Activated T-helper 2 cell treated with anti-CD3 and anti-CD28 coated beads, Interferon-gamma antibody, Interleukin-2, Interleukin-4, amounts not matched to agents 10 μg/mL and 5 μg/mL and 100 μg/mL, durations not matched to agents 14 hours and 24 hours and 36 hours (primary cell): ENCODE measurements around the gene HEXD. TPM values are rescaled to one million over a fixed set of nuclear protein-coding genes. Genes with fewer than 3 reads are reported as not detected.

ENCODE experiments used
- total RNA-seq: library from RNA; stranded (reverse); gene quantifications from 2 replicates; pipeline ENCODE4 v1.2.3, GENCODE V29; 2022

HEXD gene
- total RNA-seq, 1 donor from 2014 or later = 36.7 TPM

Other genes with a start within 250 kb of the HEXD start
- 51.7 and 53.1 TPM in 2 replicates for gene CCDC57, start 205.5 kb upstream of the HEXD start, total RNA-seq
- 187 and 200 TPM in 2 replicates for gene SLC16A3, start 189.3 kb upstream of the HEXD start, total RNA-seq
- 139 and 151 TPM in 2 replicates for gene CSNK1D, start 144.6 kb upstream of the HEXD start, total RNA-seq
- 345 and 351 TPM in 2 replicates for gene CD7, start 100.7 kb upstream of the HEXD start, total RNA-seq
- 2.7 and 3.7 TPM in 2 replicates for gene SECTM1, start 84.6 kb upstream of the HEXD start, total RNA-seq
- gene TEX19, start 59.1 kb upstream of the HEXD start, total RNA-seq = not detected in 2 replicates
- gene UTS2R, start 46.6 kb upstream of the HEXD start, total RNA-seq = 0.18 TPM in 1 of 2 replicates, not detected in the other
- 29.1 and 30.5 TPM in 2 replicates for gene OGFOD3, start 239 bp downstream of the HEXD start, total RNA-seq
- gene CYBC1, start 32.4 kb downstream of the HEXD start, total RNA-seq = 252 and 265 TPM in 2 replicates
- 114 and 123 TPM in 2 replicates for gene NARF, start 40.4 kb downstream of the HEXD start, total RNA-seq
- gene FOXK2, start 101.4 kb downstream of the HEXD start, total RNA-seq = 92.9 and 95.2 TPM in 2 replicates
- gene WDR45B, start 230.1 kb downstream of the HEXD start, total RNA-seq = 63.1 and 66.9 TPM in 2 replicates